ENCODE data around the gene APOH. TPM values are rescaled to one million over a fixed set of nuclear protein-coding genes. Genes with fewer than 3 reads are reported as not detected.

Gene APOH
- polyA plus RNA-seq, 1 experiment: not detected

- CTCF ChIA-PET: no interaction called here
- POLR2A ChIA-PET: no interaction called here
- no peaks in the 10 kb centered on the region for H3K36me3 ChIP-seq (ENCODE audit: control insufficient read depth, insufficient read depth, low read length)
- TF ChIP-seq, protein P1, sequence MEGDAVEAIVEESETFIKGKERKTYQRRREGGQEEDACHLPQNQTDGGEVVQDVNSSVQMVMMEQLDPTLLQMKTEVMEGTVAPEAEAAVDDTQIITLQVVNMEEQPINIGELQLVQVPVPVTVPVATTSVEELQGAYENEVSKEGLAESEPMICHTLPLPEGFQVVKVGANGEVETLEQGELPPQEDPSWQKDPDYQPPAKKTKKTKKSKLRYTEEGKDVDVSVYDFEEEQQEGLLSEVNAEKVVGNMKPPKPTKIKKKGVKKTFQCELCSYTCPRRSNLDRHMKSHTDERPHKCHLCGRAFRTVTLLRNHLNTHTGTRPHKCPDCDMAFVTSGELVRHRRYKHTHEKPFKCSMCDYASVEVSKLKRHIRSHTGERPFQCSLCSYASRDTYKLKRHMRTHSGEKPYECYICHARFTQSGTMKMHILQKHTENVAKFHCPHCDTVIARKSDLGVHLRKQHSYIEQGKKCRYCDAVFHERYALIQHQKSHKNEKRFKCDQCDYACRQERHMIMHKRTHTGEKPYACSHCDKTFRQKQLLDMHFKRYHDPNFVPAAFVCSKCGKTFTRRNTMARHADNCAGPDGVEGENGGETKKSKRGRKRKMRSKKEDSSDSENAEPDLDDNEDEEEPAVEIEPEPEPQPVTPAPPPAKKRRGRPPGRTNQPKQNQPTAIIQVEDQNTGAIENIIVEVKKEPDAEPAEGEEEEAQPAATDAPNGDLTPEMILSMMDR (IDR thresholded peaks at IDR 0.05; ENCODE audit: insufficient read depth, low read depth, low read length): no peak
- peaks cover 2% of the 10 kb centered on the region; the same call in 1 of the 2 replicates for H3K27me3 ChIP-seq (ENCODE audit: control insufficient read depth, insufficient read depth, low read length)
- H3K4me3 ChIP-seq (ENCODE audit: low read depth, low read length): no peak overlapping the region
- DNase-seq (ENCODE audit: low read depth): no peak
These were observed 6.3 kb upstream of the APOH start for GRCh38 chr17:66235377-66235994.

GRCh38 chr17:66234611-66235010 is 5.4 kb upstream of the APOH start:
- peaks cover 2% of the 10 kb centered on the region; the same call in 1 of the 2 replicates for H3K27me3 ChIP-seq (ENCODE audit: control insufficient read depth, insufficient read depth, low read length)
- no peaks in the 10 kb centered on the region for H3K36me3 ChIP-seq (ENCODE audit: control insufficient read depth, insufficient read depth, low read length)
- TF ChIP-seq, protein P1 (IDR thresholded peaks at IDR 0.05; ENCODE audit: insufficient read depth, low read depth, low read length): no peak
- ChIA-PET CTCF (no interaction called here), POLR2A (no interaction called here)
- DNase-seq (ENCODE audit: low read depth): no peak
- no peak overlapping the region for H3K4me3 ChIP-seq (ENCODE audit: low read depth, low read length)

DNA sequence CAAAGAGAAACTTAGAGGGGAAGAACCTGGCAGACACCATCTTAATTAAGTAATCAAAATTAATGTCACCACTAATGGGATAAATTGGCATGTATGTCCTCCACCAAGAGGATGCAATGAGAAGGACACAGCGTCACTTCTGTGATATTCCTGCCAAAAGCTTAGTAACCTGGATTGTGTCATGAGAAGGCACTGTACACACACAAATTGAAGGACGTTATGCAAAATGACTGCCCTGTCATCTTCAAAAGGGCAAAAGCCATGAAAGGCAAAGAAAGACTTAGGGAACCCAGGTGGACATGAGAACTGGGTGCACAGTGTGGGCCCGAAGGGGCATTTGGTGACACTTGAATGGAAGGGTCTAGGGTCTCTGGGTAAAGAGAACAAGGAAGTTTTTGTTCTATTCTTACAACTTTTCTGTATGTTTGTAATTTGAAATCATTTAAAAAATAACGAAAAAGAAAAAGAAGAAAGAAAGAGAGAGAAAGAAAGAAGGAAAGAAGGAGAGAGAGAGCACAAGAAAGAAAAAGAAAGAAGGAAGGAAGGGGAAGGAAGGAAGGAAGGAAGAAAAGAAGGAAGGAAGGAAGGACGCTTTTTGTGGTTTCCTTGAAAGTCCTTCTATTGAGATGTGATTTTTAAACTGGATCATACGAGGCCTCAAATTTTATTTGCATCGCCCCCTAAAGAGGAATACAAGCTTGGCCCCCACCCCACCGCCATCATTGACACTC is 4.0 kb upstream of the APOH start:
- ChIA-PET CTCF (interaction anchor here (0.6 kb wide), 1 partner anchor 105 kb away, joined by 3 read pairs; no protein-coding TSS in a partner anchor), POLR2A (no interaction called here)
- DNase-seq (ENCODE audit: low read depth): no peak
- TF ChIP-seq, protein P1 (IDR thresholded peaks at IDR 0.05; ENCODE audit: insufficient read depth, low read depth, low read length): no peak
- H3K27me3 ChIP-seq (ENCODE audit: control insufficient read depth, insufficient read depth, low read length): peaks cover 2% of the 10 kb centered on the region; the same call in 1 of the 2 replicates
- no peak overlapping the region for H3K4me3 ChIP-seq (ENCODE audit: low read depth, low read length)
- no peaks in the 10 kb centered on the region for H3K36me3 ChIP-seq (ENCODE audit: control insufficient read depth, insufficient read depth, low read length)

DNA sequence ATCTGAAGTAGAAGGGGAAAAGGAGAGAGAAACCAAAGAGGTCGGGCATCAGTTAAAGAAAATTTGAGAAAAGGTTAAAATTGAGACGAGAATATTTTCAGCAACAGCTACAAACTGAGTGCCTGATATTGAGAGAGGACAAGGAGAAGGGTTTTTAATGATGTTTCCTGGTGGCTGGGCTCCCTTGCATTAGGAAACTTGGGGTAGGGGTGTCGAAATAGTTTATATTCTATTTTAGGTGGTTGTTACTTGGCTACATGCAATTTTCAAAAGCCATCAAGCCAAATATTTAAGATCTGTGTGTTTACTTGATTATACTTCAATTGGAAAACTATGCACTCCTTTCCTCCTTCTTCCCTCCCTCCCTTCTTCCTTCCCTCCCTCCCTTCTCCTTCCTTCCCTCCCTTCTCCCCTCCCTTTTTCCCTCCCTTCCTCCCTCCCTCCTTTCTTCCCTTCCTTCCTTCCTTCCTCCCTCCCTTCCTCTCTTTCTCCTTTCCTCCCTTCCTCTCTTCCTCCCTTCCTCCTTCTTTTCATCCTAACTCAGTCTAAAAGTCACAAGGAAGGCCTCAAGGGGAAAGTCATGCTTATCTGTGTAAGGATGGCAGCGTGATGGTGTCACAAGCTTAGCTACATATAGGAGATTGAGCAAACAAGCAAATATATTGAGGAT is 1.8 kb upstream of the APOH start:
- CTCF ChIA-PET: no interaction called here
- no peak overlapping the region for H3K4me3 ChIP-seq (ENCODE audit: low read depth, low read length)
- POLR2A ChIA-PET: no interaction called here
- H3K36me3 ChIP-seq (ENCODE audit: control insufficient read depth, insufficient read depth, low read length): no peaks in the 10 kb centered on the region
- TF ChIP-seq, protein P1 (IDR thresholded peaks at IDR 0.05; ENCODE audit: insufficient read depth, low read depth, low read length): no peak
- no peak for DNase-seq (ENCODE audit: low read depth)
- H3K27me3 ChIP-seq (ENCODE audit: control insufficient read depth, insufficient read depth, low read length): peaks cover 2% of the 10 kb centered on the region; the same call in 1 of the 2 replicates
